Type B pancreatic cell (in vitro differentiated cells): ENCODE measurements around the gene ERRFI1. TPM values are rescaled to one million over a fixed set of nuclear protein-coding genes. Genes with fewer than 3 reads are reported as not detected.
"Not testable (repeated sequence)": the region's sequence is repeated elsewhere in the genome, so short reads cannot be mapped to it uniquely, and the experiment has no call there.

ENCODE experiments used
- DNase-seq: peaks from one replicate; pipeline ENCODE4 v3.0.0; 2021; ENCODE audit warnings: mixed read lengths; ENCODE audit not compliant: unreplicated experiment; ENCODE audit errors: extremely low spot score
- H3K27ac Mint-ChIP-seq: 2 replicates; pipeline ENCODE4 v1.8.0; 2021; ENCODE audit warnings: mild to moderate bottlenecking, mixed read lengths
- H3K27me3 Mint-ChIP-seq: 2 replicates; pipeline ENCODE4 v1.8.0; 2021; ENCODE audit warnings: mixed read lengths
- H3K36me3 Mint-ChIP-seq: 2 replicates; pipeline ENCODE4 v1.8.0; 2021; ENCODE audit warnings: mixed read lengths
- H3K4me1 Mint-ChIP-seq: one replicate; pipeline ENCODE4 v1.8.0; 2021; ENCODE audit warnings: mixed read lengths; ENCODE audit not compliant: unreplicated experiment
- H3K4me3 Mint-ChIP-seq: 2 replicates; pipeline ENCODE4 v1.8.0; 2021; ENCODE audit warnings: mild to moderate bottlenecking, mixed read lengths
- H3K9me3 Mint-ChIP-seq: 2 replicates; pipeline ENCODE4 v1.8.0; 2021; ENCODE audit warnings: mixed read lengths
- CTCF ChIP-seq: fragments of 200-600 bp; sonication (generic); conservative IDR thresholded peaks from 2 replicates; pipeline ENCODE4 v1.5.0; 2021; ENCODE audit warnings: antibody characterized with exemption, mild to moderate bottlenecking
- total RNA-seq: library from RNA; stranded (reverse); gene quantifications from 2 replicates; pipeline ENCODE4 v1.2.1, GENCODE V29; 2021; ENCODE audit warnings: low replicate concordance

The ERRFI1 gene
- total RNA-seq, 1 donor from 2014 or later: 83.3 TPM

GRCh38 chr1:8059161-8059622 is 33.1 kb upstream of the ERRFI1 start:
- Mint-ChIP-seq H3K4me3 (no peak overlapping the region), H3K27me3 (no peaks in the 10 kb centered on the region), H3K27ac (no peak overlapping the region), H3K9me3 (no peaks in the 10 kb centered on the region), H3K36me3 (no peaks in the 10 kb centered on the region), H3K4me1 (peaks cover 11% of the 10 kb centered on the region)
- no peak for DNase-seq
- TF ChIP-seq CTCF: no peak

- H3K4me1 Mint-ChIP-seq: peaks cover 11% of the 10 kb centered on the region
- not testable (repeated sequence) for H3K27me3 Mint-ChIP-seq, H3K36me3 Mint-ChIP-seq, DNase-seq, H3K9me3 Mint-ChIP-seq, H3K27ac Mint-ChIP-seq, H3K4me3 Mint-ChIP-seq
Measured at GRCh38 chr1:8057779-8058178, 31.7 kb upstream of the ERRFI1 start.

- Mint-ChIP-seq H3K4me1 (peaks cover 3% of the 10 kb centered on the region), H3K36me3 (no peaks in the 10 kb centered on the region), H3K27ac (no peak overlapping the region), H3K27me3 (no peaks in the 10 kb centered on the region), H3K9me3 (no peaks in the 10 kb centered on the region), H3K4me3 (no peak overlapping the region)
- DNase-seq: no peak
- no peak for TF ChIP-seq CTCF
Measured at GRCh38 chr1:8055973-8056372, 29.9 kb upstream of the ERRFI1 start.

GRCh38 chr1:8053878-8054567 is 27.9 kb upstream of the ERRFI1 start:
- Mint-ChIP-seq H3K9me3 (no peaks in the 10 kb centered on the region), H3K27ac (no peak overlapping the region), H3K4me3 (no peak overlapping the region), H3K4me1 (peaks cover 3% of the 10 kb centered on the region), H3K36me3 (no peaks in the 10 kb centered on the region), H3K27me3 (no peaks in the 10 kb centered on the region)
- TF ChIP-seq CTCF: no peak
- DNase-seq: no peak

GRCh38 chr1:8051650-8052049 is 25.5 kb upstream of the ERRFI1 start:
- H3K9me3 Mint-ChIP-seq: no peaks in the 10 kb centered on the region
- H3K27ac Mint-ChIP-seq: no peak overlapping the region
- H3K27me3 Mint-ChIP-seq: no peaks in the 10 kb centered on the region
- no peaks in the 10 kb centered on the region for H3K36me3 Mint-ChIP-seq
- peaks cover 18% of the 10 kb centered on the region for H3K4me1 Mint-ChIP-seq
- no peak for TF ChIP-seq CTCF
- DNase-seq: no peak
- H3K4me3 Mint-ChIP-seq: no peak overlapping the region

GRCh38 chr1:8049229-8049628 is 23.1 kb upstream of the ERRFI1 start:
- H3K27ac Mint-ChIP-seq, H3K4me3 Mint-ChIP-seq, H3K36me3 Mint-ChIP-seq, DNase-seq, H3K9me3 Mint-ChIP-seq, H3K27me3 Mint-ChIP-seq: not testable (repeated sequence)
- peaks cover 18% of the 10 kb centered on the region for H3K4me1 Mint-ChIP-seq
